ENCODE results near the gene EN1.

The EN1 gene

GRCh38 chr2:118856330-118856977 is 9.0 kb upstream of the EN1 start:
- TF ChIP-seq, protein P1, sequence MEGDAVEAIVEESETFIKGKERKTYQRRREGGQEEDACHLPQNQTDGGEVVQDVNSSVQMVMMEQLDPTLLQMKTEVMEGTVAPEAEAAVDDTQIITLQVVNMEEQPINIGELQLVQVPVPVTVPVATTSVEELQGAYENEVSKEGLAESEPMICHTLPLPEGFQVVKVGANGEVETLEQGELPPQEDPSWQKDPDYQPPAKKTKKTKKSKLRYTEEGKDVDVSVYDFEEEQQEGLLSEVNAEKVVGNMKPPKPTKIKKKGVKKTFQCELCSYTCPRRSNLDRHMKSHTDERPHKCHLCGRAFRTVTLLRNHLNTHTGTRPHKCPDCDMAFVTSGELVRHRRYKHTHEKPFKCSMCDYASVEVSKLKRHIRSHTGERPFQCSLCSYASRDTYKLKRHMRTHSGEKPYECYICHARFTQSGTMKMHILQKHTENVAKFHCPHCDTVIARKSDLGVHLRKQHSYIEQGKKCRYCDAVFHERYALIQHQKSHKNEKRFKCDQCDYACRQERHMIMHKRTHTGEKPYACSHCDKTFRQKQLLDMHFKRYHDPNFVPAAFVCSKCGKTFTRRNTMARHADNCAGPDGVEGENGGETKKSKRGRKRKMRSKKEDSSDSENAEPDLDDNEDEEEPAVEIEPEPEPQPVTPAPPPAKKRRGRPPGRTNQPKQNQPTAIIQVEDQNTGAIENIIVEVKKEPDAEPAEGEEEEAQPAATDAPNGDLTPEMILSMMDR (conservative IDR thresholded peaks at IDR 0.05; ENCODE audit: low read depth, low read length): no peak
- H3K4me3 ChIP-seq (ENCODE audit: low read length): no peak overlapping the region
- DNase-seq (ENCODE audit: low read depth): no peak

DNA sequence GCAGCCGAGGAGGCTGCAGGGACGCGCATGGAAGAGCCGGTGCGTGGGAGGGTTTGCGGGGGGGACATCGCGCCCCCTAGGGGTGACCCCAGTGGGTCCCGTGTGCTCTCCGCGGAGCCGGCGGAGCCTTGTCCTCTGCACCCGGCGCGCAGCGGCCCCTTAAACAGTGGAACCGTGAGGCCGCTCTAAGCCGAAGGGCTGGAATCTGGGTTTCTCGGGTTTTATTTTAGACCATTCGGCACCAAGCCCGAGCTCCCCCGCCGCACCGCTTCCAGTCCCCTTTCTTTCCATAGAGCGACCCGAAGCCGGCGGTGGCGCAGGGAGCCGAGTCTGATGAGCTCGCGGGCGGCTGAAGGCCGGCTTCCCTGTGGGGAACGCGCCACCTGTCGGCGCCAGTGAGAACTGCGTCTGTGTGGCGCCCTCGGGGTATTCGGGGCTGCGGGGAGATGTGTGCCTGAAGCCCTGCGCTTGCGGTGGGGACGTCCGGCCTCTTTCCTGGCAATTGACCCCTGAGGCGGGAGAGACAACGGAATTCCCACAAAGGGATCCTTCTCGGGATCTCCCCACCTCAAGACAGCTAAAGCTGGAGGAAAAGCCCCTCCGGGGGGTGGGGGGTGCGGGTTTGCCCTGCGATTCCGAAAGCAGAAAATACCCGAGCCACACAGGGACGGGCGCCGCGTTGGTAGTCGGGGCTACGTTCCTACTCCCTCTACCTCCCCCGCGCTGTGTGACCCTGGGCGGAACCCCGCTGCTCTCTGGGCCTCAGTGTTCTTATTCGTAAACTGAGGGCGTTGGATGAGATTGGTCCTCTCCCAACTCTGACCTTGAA is 8.2 kb upstream of the EN1 start:
- TF ChIP-seq, protein P1 (conservative IDR thresholded peaks at IDR 0.05; ENCODE audit: low read depth, low read length): peak; percentile 85
- H3K4me3 ChIP-seq (ENCODE audit: low read length): no peak overlapping the region
- peak; percentile 8 for DNase-seq (ENCODE audit: low read depth)

GRCh38 chr2:118854507-118855345 is 7.3 kb upstream of the EN1 start:
- DNase-seq (ENCODE audit: low read depth): no peak
- no peak overlapping the region for H3K4me3 ChIP-seq (ENCODE audit: low read length)
- TF ChIP-seq, protein P1 (conservative IDR thresholded peaks at IDR 0.05; ENCODE audit: low read depth, low read length): no peak

- DNase-seq (ENCODE audit: low read depth): no peak
- TF ChIP-seq, protein P1 (conservative IDR thresholded peaks at IDR 0.05; ENCODE audit: low read depth, low read length): no peak
- H3K4me3 ChIP-seq (ENCODE audit: low read length): no peak overlapping the region
These were observed 6.3 kb upstream of the EN1 start for GRCh38 chr2:118853651-118854291.

GRCh38 chr2:118853129-118853640 is 5.7 kb upstream of the EN1 start:
- H3K4me3 ChIP-seq (ENCODE audit: low read length): no peak overlapping the region
- TF ChIP-seq, protein P1 (conservative IDR thresholded peaks at IDR 0.05; ENCODE audit: low read depth, low read length): no peak
- DNase-seq (ENCODE audit: low read depth): no peak

- H3K4me3 ChIP-seq (ENCODE audit: low read length): no peak overlapping the region
- no peak for DNase-seq (ENCODE audit: low read depth)
- TF ChIP-seq, protein P1 (conservative IDR thresholded peaks at IDR 0.05; ENCODE audit: low read depth, low read length): no peak
These were observed 5.2 kb upstream of the EN1 start for GRCh38 chr2:118852605-118853128.
